Lower leg skin (tissue), 4 donors: ENCODE measurements around the gene CCL27. TPM values are rescaled to one million over a fixed set of nuclear protein-coding genes. Genes with fewer than 3 reads are reported as not detected.

ENCODE experiments used
- DNase-seq, 2 donors: peaks; one replicate each; pipeline ENCODE4 v3.0.0-alpha.2; 2019; ENCODE audit warnings: low spot score in 2 of 2
- H3K4me3 ChIP-seq: fragments of 200-600 bp; sonication (generic); 2 replicates; pipeline ENCODE4 v1.5.1; 2017; ENCODE audit warnings: mild to moderate bottlenecking, low read depth; ENCODE audit not compliant: poor library complexity, severe bottlenecking
- POLR2A ChIP-seq, 2 donors: fragments of 450-650 bp; IDR thresholded peaks; one replicate each; pipeline ENCODE4 v1.6.1; 2016 to 2017; ENCODE audit warnings: antibody characterized with exemption in 2 of 2, mild to moderate bottlenecking in 1 of 2, moderate library complexity in 1 of 2
- WGBS, 2 donors: methylation state at CpG; one replicate each; pipeline ENCODE4 v1.1.5; 2018; 5-methylcytosine and 5-hydroxymethylcytosine counted together
- intact Hi-C: fragments of 100-400 bp; cut with DNase I; formaldehyde crosslinking; loops from one replicate; pipeline ENCODE4 v1.15.0; 2023; ENCODE audit warnings: low total_unique reads
- total RNA-seq, 4 donors: library from RNA; depleted of rRNA; stranded (reverse); fragments of >200 nt; gene quantifications; one replicate each; pipeline ENCODE4 v1.1.0, GENCODE V29; 2016
- TF ChIP-seq, protein P1 (sequence below), 3 donors: fragments of 450-650 bp; IDR thresholded peaks; one replicate each; pipeline ENCODE4 v1.5.1; 2016; ENCODE audit warnings: antibody characterized with exemption in 3 of 3, mild to moderate bottlenecking in 3 of 3, moderate library complexity in 2 of 3

Gene CCL27, protein sequence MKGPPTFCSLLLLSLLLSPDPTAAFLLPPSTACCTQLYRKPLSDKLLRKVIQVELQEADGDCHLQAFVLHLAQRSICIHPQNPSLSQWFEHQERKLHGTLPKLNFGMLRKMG
- total RNA-seq = 100 to 1,000 TPM; 199 to 301 (median 241) TPM

GRCh38 chr9:34662526-34663302 is at the start of gene CCL27:
Gene CCL27, minus strand, starts transcription at chr9:34662657. Its CDS starts 24 bp downstream, at chr9:34662633.
- 54 to 59% methylated on average over 4 of the region's 4 CpGs for WGBS, 2 donors
- no peak for DNase-seq
- intact Hi-C loops = no loop called here

GRCh38 chr9:34712140-34712539 is 49.7 kb upstream of the CCL27 start:
- intact Hi-C loops = no loop called here
- no peak overlapping the region for H3K4me3 ChIP-seq
- 61 to 86% methylated on average over 1 of the region's 1 CpG for WGBS, 2 donors
- no peak for DNase-seq
- TF ChIP-seq, protein P1, sequence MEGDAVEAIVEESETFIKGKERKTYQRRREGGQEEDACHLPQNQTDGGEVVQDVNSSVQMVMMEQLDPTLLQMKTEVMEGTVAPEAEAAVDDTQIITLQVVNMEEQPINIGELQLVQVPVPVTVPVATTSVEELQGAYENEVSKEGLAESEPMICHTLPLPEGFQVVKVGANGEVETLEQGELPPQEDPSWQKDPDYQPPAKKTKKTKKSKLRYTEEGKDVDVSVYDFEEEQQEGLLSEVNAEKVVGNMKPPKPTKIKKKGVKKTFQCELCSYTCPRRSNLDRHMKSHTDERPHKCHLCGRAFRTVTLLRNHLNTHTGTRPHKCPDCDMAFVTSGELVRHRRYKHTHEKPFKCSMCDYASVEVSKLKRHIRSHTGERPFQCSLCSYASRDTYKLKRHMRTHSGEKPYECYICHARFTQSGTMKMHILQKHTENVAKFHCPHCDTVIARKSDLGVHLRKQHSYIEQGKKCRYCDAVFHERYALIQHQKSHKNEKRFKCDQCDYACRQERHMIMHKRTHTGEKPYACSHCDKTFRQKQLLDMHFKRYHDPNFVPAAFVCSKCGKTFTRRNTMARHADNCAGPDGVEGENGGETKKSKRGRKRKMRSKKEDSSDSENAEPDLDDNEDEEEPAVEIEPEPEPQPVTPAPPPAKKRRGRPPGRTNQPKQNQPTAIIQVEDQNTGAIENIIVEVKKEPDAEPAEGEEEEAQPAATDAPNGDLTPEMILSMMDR (IDR thresholded peaks at IDR 0.05) = no peak
- no peak for TF ChIP-seq POLR2A (IDR thresholded peaks at IDR 0.05)

More at GRCh38 chr9:34662526-34663302, at the start of gene CCL27:
- no peak within 1 kb of the TSS for H3K4me3 ChIP-seq
- TF ChIP-seq, protein P1 (IDR thresholded peaks at IDR 0.05) = no peak
- no peak for TF ChIP-seq POLR2A (IDR thresholded peaks at IDR 0.05)

- 72 to 77% methylated on average over 2 of the region's 2 CpGs for WGBS, 2 donors
- DNase-seq = peak in 1 of 2 donors; percentile 86
- intact Hi-C loops = no loop called here
- no peak for TF ChIP-seq POLR2A (IDR thresholded peaks at IDR 0.05)
- TF ChIP-seq, protein P1 (IDR thresholded peaks at IDR 0.05) = no peak
- H3K4me3 ChIP-seq = no peak within 1 kb of the TSS
These were observed 47.6 kb upstream of the CCL27 start, which contains the start of gene CCL21 for GRCh38 chr9:34710023-34710422. Gene CCL21, minus strand, starts transcription at chr9:34710136. Its CDS starts 70 bp downstream, at chr9:34710066.

- intact Hi-C loops = loop anchor here (10.0 kb wide), 2 partner anchors 75 to 185 kb away; partner anchors contain the start of gene SIGMAR1
- H3K4me3 ChIP-seq = no peak overlapping the region
- WGBS, 2 donors = 95 to 96% methylated on average over 9 of the region's 9 CpGs
- peak in 1 of 2 donors; percentile 79 for DNase-seq
- TF ChIP-seq POLR2A (IDR thresholded peaks at IDR 0.05) = no peak
- TF ChIP-seq, protein P1 (IDR thresholded peaks at IDR 0.05) = no peak
These were observed 46.9 kb upstream of the CCL27 start for GRCh38 chr9:34709196-34709978.

- intact Hi-C loops = loop anchor here (10.0 kb wide), 2 partner anchors 72 to 188 kb away; partner anchors contain the start of gene SIGMAR1
- no peak for TF ChIP-seq POLR2A (IDR thresholded peaks at IDR 0.05)
- TF ChIP-seq, protein P1 (IDR thresholded peaks at IDR 0.05) = no peak
- DNase-seq = peak in 1 of 2 donors; percentile 60
- no peak overlapping the region for H3K4me3 ChIP-seq
- 94 to 98% methylated on average over 2 of the region's 2 CpGs for WGBS, 2 donors
These were observed 44.7 kb upstream of the CCL27 start for GRCh38 chr9:34707130-34707529.
